RWPE1 (cell line): ENCODE results near the gene TSPAN13.
A peak's percentile ranks its signal among the peaks of the same experiment; 100 is the strongest.

ENCODE experiments used
- CTCF ChIA-PET: fragments of 350-600 bp; sonication (Branson Sonifier 250); formaldehyde crosslinking; extraction: SDS; loops from one replicate; lab custom pipeline; 2021; lab: Yijun Ruan, JAX
- POLR2A ChIA-PET: fragments of 400-600 bp; formaldehyde crosslinking; extraction: SDS; loops from one replicate; lab custom pipeline; 2020; ENCODE audit warnings: antibody characterized with exemption; ENCODE audit not compliant: low non-redundant PET; lab: Yijun Ruan, JAX
- DNase-seq: peaks from one replicate; pipeline ENCODE4 v3.0.0; 2012; ENCODE audit warnings: low spot score
- H3K27ac ChIP-seq: fragments of 450-650 bp; 2 replicates; pipeline ENCODE4 v1.5.1; 2017
- TF ChIP-seq, protein P1 (sequence below): fragments of 450-650 bp; conservative IDR thresholded peaks from 2 replicates; pipeline ENCODE4 v1.5.1; 2017; ENCODE audit warnings: low read depth, mild to moderate bottlenecking

TSPAN13 gene

DNA sequence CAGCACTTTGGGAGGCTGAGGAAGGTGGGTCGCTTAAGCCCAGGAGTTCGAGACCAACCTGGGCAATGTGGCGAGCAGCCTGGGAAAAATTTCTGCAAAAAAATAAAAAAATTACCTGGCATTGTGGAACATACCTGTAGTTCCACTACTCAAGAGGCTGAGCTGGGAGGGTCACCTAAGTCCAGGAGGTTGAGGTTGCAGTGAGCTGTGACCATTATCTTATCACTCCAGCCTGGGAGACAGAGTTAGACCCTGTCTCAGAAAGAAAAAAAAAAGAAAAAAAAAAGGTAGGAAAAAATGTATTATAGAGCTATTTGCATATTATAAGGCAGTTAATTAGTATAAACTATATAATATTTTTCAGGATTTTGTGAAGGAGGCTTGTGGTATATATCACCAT, 11.0 kb upstream of the TSPAN13 start:
- no peak for DNase-seq
- ChIA-PET CTCF (interaction anchor here (0.5 to 0.7 kb wide), 2 partner anchors 63 to 176 kb away, joined by 3 read pairs; no protein-coding TSS in a partner anchor), POLR2A (no interaction called here)
- no peak overlapping the region for H3K27ac ChIP-seq
- TF ChIP-seq, protein P1, sequence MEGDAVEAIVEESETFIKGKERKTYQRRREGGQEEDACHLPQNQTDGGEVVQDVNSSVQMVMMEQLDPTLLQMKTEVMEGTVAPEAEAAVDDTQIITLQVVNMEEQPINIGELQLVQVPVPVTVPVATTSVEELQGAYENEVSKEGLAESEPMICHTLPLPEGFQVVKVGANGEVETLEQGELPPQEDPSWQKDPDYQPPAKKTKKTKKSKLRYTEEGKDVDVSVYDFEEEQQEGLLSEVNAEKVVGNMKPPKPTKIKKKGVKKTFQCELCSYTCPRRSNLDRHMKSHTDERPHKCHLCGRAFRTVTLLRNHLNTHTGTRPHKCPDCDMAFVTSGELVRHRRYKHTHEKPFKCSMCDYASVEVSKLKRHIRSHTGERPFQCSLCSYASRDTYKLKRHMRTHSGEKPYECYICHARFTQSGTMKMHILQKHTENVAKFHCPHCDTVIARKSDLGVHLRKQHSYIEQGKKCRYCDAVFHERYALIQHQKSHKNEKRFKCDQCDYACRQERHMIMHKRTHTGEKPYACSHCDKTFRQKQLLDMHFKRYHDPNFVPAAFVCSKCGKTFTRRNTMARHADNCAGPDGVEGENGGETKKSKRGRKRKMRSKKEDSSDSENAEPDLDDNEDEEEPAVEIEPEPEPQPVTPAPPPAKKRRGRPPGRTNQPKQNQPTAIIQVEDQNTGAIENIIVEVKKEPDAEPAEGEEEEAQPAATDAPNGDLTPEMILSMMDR: no peak

DNA sequence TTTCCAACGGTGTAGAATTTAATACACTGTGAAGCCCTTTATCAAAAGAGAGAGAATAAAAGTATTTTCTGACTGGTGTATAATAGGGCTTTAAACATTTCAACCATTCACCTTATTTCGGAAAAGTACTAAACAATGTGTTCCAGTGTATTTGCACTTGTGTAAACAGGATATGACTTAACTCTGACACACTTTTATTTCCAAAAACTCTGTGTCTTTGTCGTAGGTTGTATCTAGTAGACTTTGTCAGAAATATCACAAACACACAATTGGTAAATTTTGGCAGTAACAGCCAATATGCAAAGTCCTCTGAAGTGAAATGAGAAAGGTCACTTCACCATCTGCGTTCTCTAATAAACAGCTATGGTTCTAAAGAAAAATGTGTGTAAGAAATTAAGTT, 10.3 kb upstream of the TSPAN13 start:
- no peak for DNase-seq
- POLR2A ChIA-PET: no interaction called here

GRCh38 chr7:16744518-16745250, 8.9 kb upstream of the TSPAN13 start:
- no peak for DNase-seq
- H3K27ac ChIP-seq: no peak overlapping the region
- TF ChIP-seq, protein P1: no peak
- CTCF ChIA-PET: no interaction called here
- POLR2A ChIA-PET: no interaction called here

More for the DNA sequence above, 10.3 kb upstream of the TSPAN13 start:
- CTCF ChIA-PET: interaction anchor here (0.7 kb wide), 1 partner anchor 175 kb away, joined by 3 read pairs; no protein-coding TSS in a partner anchor
- no peak overlapping the region for H3K27ac ChIP-seq
- TF ChIP-seq, protein P1: no peak

DNA sequence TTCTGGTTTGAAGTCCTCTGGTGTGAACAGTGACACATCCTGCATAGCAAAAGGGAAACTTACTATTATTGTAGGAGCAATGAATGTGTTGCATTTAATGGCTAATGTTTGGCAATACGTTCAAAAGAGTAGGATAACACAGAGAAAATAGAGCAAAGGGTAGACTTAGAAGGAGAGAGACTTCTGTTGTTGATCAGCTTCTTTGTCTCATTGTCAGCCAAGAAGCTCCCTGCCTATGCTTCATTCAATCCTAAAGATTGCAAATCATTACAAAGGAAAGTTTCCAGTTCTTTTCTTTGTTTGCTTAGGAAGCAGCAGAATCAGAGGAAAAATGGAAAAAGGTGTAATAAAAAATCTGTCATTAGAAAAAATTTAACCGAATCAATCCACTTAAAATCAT, 7.9 kb upstream of the TSPAN13 start:
- TF ChIP-seq, protein P1: no peak
- no peak overlapping the region for H3K27ac ChIP-seq
- CTCF ChIA-PET: no interaction called here
- POLR2A ChIA-PET: no interaction called here
- no peak for DNase-seq

GRCh38 chr7:16747102-16747501, 6.5 kb upstream of the TSPAN13 start:
- no peak for DNase-seq
- TF ChIP-seq, protein P1: no peak
- POLR2A ChIA-PET: no interaction called here
- no peak overlapping the region for H3K27ac ChIP-seq
- CTCF ChIA-PET: no interaction called here

GRCh38 chr7:16753932-16754855, 639 bp downstream of the TSPAN13 start:
- H3K27ac ChIP-seq: peak overlapping the region; percentile 7; the same call in 1 of the 2 replicates
- ChIA-PET POLR2A (no interaction called here), CTCF (interaction anchor here (0.7 to 1.0 kb wide), 3 partner anchors 14 to 112 kb away, joined by 3 to 4 read pairs (median 3); no protein-coding TSS in a partner anchor)
- TF ChIP-seq, protein P1: no peak
- DNase-seq: peak; percentile 41
